K562 (cell line): ENCODE results near the gene ERCC4. TPM values are rescaled to one million over a fixed set of nuclear protein-coding genes. Genes with fewer than 3 reads are reported as not detected.

Experiments used
- ARID1B ChIP-seq: fragments of 450-650 bp; IDR thresholded peaks from 2 replicates; pipeline ENCODE4 v1.6.1; 2016; ENCODE audit warnings: antibody characterized with exemption, mild to moderate bottlenecking, inconsistent platforms
- EP300 ChIP-seq: IDR thresholded peaks from 2 replicates; pipeline ENCODE4 v1.6.1; 2012; ENCODE audit warnings: low read length, improper control_type of control experiment
- FOS ChIP-seq: IDR thresholded peaks from 3 replicates; pipeline ENCODE4 v1.6.1; 2011; ENCODE audit not compliant: insufficient read length; ENCODE audit errors: extremely low read depth
- FOXJ3 ChIP-seq: sonication (generic); formaldehyde crosslinking; IDR thresholded peaks from 2 replicates; pipeline ENCODE4 v1.4.0; 2020; ENCODE audit warnings: mild to moderate bottlenecking, missing genetic modification reagents
- GABPB2 ChIP-seq: fragments of 250-450 bp; sonication (Bioruptor Pico); conservative IDR thresholded peaks from 2 replicates; pipeline ENCODE4 v1.5.1; 2021; ENCODE audit warnings: mild to moderate bottlenecking
- MBD2 ChIP-seq: sonication (generic); IDR thresholded peaks from 2 replicates; pipeline ENCODE4 v1.6.1; 2016; ENCODE audit warnings: low read depth, borderline replicate concordance
- MIER1 ChIP-seq: fragments of 450-650 bp; IDR thresholded peaks from 2 replicates; pipeline ENCODE4 v1.6.1; 2016; ENCODE audit warnings: antibody characterized with exemption, mild to moderate bottlenecking, low read depth
- MTF1 ChIP-seq: fragments of 250-450 bp; sonication (Bioruptor Pico); IDR thresholded peaks from 2 replicates; pipeline ENCODE4 v1.9.0; 2021; ENCODE audit warnings: moderate library complexity, mild to moderate bottlenecking, inconsistent platforms, borderline replicate concordance
- MYC ChIP-seq, 2 experiments: fragments of 250-450 bp in 1 of 2; sonication (Bioruptor Pico) in 1 of 2; IDR thresholded peaks; 2 replicates each; pipeline versions ENCODE4 v1.5.1 to v1.6.1; 2012 to 2021; ENCODE audit warnings: low read depth in 2 of 2, borderline replicate concordance in 1 of 2, improper control_type of control experiment in 1 of 2, low read length in 1 of 2, mild to moderate bottlenecking in 1 of 2, moderate library complexity in 1 of 2
- NR2C2 ChIP-seq, 2 experiments: fragments of 200-800 bp in 1 of 2; sonication (Bioruptor generic) in 1 of 2; sonication (generic) in 1 of 2; formaldehyde crosslinking in 1 of 2; IDR thresholded peaks; 2 replicates each; pipeline versions ENCODE4 v1.6.1 to v1.8.0; 2016 to 2022; ENCODE audit warnings: mild to moderate bottlenecking in 1 of 2, missing compliant biosample characterization in 1 of 2, missing genetic modification characterization in 1 of 2, missing genetic modification reagents in 1 of 2
- NRF1 ChIP-seq, 2 experiments: fragments of 450-650 bp; IDR thresholded peaks in 1 of 2; conservative IDR thresholded peaks in 1 of 2; 2 replicates each; pipeline ENCODE4 v1.6.1; 2014; ENCODE audit warnings: mild to moderate bottlenecking in 2 of 2
- ZNF124 ChIP-seq: sonication (generic); formaldehyde crosslinking; IDR thresholded peaks from 2 replicates; pipeline ENCODE4 v1.8.1; 2022; ENCODE audit warnings: missing genetic modification reagents
- ZNF766 ChIP-seq: fragments of 200-800 bp; sonication (Bioruptor generic); conservative IDR thresholded peaks from 2 replicates; pipeline ENCODE4 v1.6.1; 2016; ENCODE audit warnings: missing genetic modification characterization, missing compliant biosample characterization
- polyA plus RNA-seq, 8 experiments: library from polyadenylated mRNA; depleted of rRNA in 4 of 8; stranded (reverse) in 5 of 8; unstranded in 3 of 8; fragments of >200 nt; fragmentation: Nextera tagmentation in 2 of 8; fragmentation: Illumina TruSeq in 1 of 8; extraction: Ambion mirVana in 2 of 8; extraction: Trizol in 1 of 8; gene quantifications; 2 replicates each; pipeline versions ENCODE4 v1.2.1 to v1.2.3, GENCODE V29; 2011 to 2014; ENCODE audit warnings: inconsistent platforms in 1 of 8, missing spikeins in 1 of 8
- total RNA-seq, 7 experiments: library from RNA; depleted of rRNA in 6 of 7; stranded (reverse); fragments of >200 nt in 6 of 7; fragmentation: Illumina TruSeq in 2 of 7; extraction: Trizol in 2 of 7; gene quantifications; 2 replicates each; pipeline versions ENCODE4 v1.2.1 to v1.2.3, GENCODE V29; 2011 to 2021; ENCODE audit warnings: low replicate concordance in 1 of 7
- TF ChIP-seq, protein P1 (sequence below): fragments of 450-650 bp; IDR thresholded peaks from 2 replicates; pipeline ENCODE4 v1.6.1; 2016; ENCODE audit warnings: low read depth
- TF ChIP-seq, protein P2 (sequence below): fragments of 250-450 bp; sonication (Bioruptor Pico); IDR thresholded peaks from 2 replicates; pipeline ENCODE4 v1.6.1; 2021; ENCODE audit warnings: mild to moderate bottlenecking
- TF ChIP-seq, protein P3 (sequence below): fragments of 250-450 bp; sonication (Bioruptor Pico); IDR thresholded peaks from 2 replicates; pipeline ENCODE4 v1.5.0; 2022; ENCODE audit warnings: mild to moderate bottlenecking

The ERCC4 gene
- total and polyA plus RNA-seq, 9 of the 15 experiments (the other 6 are each of a cell fraction or from before 2014, with no cell fraction given), result 3.7 to 10.5 (median 6.0) TPM

DNA sequence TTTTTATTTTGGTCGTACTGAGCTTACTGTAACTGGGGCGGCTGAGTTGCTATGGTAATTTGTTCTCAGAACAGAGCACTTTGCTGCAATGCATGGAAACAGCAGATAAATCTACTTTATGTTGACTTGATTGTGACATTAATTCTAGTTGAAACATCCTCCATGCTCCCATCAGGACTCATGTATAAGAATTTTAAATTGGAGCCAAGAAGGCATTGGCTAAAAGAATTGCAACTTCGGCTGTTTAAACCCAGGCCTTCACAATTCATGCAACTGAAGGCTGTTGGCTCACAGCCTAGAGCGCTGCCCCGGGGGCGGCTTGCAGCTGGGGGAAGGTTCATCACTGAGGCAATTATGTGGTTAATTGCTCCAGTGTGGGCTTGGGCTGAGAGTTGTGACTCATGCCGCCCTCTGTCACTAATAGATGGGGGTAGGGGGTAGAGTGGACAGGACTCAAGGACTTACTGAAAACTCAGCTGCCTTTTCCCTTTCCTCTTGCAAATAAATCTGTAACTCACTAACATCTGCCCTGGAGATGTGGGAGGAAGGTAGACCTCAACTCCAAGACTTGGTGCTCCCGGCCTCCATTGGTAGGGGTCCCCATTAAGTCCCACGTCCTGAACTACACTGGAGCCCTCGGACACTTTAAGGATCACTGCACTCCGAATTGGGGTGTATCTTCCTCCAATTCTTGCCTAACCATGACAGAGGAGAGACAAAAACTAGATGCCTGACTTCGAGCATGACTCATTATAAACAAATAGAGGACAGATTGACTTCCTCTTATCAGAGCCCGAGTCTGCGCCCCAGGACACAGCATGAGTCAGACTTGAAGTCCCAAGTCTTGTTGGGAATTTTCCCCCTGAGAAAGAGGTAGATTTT lies 37.5 kb downstream of the ERCC4 start (continued):
- TF ChIP-seq, protein P1, sequence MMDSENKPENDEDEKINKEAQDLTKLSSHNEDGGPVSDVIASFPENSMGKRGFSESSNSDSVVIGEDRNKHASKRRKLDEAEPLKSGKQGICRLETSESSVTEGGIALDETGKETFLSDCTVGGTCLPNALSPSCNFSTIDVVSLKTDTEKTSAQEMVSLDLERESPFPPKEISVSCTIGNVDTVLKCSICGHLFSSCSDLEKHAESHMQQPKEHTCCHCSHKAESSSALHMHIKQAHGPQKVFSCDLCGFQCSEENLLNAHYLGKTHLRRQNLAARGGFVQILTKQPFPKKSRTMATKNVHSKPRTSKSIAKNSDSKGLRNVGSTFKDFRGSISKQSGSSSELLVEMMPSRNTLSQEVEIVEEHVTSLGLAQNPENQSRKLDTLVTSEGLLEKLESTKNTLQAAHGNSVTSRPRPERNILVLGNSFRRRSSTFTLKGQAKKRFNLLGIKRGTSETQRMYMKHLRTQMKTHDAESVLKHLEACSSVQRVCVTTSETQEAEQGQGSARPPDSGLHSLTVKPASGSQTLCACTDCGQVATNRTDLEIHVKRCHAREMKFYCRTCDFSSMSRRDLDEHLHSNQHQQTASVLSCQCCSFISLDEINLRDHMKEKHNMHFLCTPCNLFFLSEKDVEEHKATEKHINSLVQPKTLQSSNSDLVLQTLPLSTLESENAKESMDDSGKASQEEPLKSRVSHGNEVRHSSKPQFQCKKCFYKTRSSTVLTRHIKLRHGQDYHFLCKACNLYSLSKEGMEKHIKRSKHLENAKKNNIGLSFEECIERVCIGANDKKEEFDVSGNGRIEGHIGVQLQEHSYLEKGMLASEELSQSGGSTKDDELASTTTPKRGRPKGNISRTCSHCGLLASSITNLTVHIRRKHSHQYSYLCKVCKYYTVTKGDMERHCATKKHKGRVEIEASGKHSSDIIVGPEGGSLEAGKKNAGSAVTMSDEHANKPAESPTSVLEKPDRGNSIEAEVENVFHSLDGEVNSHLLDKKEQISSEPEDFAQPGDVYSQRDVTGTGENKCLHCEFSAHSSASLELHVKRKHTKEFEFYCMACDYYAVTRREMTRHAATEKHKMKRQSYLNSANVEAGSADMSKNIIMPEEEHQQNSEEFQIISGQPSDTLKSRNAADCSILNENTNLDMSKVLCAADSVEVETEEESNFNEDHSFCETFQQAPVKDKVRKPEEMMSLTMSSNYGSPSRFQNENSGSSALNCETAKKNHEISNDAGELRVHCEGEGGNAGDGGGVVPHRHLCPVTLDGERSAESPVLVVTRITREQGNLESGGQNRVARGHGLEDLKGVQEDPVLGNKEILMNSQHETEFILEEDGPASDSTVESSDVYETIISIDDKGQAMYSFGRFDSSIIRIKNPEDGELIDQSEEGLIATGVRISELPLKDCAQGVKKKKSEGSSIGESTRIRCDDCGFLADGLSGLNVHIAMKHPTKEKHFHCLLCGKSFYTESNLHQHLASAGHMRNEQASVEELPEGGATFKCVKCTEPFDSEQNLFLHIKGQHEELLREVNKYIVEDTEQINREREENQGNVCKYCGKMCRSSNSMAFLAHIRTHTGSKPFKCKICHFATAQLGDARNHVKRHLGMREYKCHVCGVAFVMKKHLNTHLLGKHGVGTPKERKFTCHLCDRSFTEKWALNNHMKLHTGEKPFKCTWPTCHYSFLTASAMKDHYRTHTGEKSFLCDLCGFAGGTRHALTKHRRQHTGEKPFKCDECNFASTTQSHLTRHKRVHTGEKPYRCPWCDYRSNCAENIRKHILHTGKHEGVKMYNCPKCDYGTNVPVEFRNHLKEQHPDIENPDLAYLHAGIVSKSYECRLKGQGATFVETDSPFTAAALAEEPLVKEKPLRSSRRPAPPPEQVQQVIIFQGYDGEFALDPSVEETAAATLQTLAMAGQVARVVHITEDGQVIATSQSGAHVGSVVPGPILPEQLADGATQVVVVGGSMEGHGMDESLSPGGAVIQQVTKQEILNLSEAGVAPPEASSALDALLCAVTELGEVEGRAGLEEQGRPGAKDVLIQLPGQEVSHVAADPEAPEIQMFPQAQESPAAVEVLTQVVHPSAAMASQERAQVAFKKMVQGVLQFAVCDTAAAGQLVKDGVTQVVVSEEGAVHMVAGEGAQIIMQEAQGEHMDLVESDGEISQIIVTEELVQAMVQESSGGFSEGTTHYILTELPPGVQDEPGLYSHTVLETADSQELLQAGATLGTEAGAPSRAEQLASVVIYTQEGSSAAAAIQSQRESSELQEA, result no peak
- TF ChIP-seq ZNF766 (CRISPR knock-in tag) (0 out of 2 replicates have a peak, but pooled peaks have one; percentile 21), MYC (IDR thresholded peaks at IDR 0.05; ENCODE audit: low read depth, low read length) (no peak), MYC (CRISPR knock-in tag; IDR thresholded peaks at IDR 0.05; ENCODE audit: borderline replicate concordance, low read depth) (no peak), ARID1B (peak; percentile 90), MIER1 (no peak), FOXJ3 (CRISPR knock-in tag) (no peak), NR2C2 (CRISPR knock-in tag; IDR thresholded peaks at IDR 0.05) (no peak), NR2C2 (tag; IDR thresholded peaks at IDR 0.05) (peak; percentile 24; the same call in 1 of the 2 replicates), FOS (peak; percentile 76), MTF1 (no peak), NRF1 (conservative IDR thresholded peaks at IDR 0.05 in 1 of 2, IDR thresholded peaks at IDR 0.05 in 1 of 2) (peak; percentile 92 to 93), MBD2 (no peak), ZNF124 (CRISPR knock-in tag) (no peak), GABPB2 (CRISPR knock-in tag) (no peak), EP300 (peak; percentile 54; the same call in 1 of the 2 replicates)
- TF ChIP-seq, protein P2, sequence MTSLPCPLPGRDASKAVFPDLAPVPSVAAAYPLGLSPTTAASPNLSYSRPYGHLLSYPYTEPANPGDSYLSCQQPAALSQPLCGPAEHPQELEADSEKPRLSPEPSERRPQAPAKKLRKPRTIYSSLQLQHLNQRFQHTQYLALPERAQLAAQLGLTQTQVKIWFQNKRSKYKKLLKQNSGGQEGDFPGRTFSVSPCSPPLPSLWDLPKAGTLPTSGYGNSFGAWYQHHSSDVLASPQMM, result no peak
- TF ChIP-seq, protein P3, sequence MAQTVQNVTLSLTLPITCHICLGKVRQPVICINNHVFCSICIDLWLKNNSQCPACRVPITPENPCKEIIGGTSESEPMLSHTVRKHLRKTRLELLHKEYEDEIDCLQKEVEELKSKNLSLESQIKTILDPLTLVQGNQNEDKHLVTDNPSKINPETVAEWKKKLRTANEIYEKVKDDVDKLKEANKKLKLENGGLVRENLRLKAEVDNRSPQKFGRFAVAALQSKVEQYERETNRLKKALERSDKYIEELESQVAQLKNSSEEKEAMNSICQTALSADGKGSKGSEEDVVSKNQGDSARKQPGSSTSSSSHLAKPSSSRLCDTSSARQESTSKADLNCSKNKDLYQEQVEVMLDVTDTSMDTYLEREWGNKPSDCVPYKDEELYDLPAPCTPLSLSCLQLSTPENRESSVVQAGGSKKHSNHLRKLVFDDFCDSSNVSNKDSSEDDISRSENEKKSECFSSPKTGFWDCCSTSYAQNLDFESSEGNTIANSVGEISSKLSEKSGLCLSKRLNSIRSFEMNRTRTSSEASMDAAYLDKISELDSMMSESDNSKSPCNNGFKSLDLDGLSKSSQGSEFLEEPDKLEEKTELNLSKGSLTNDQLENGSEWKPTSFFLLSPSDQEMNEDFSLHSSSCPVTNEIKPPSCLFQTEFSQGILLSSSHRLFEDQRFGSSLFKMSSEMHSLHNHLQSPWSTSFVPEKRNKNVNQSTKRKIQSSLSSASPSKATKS (CRISPR knock-in tag), result no peak
